Hippocampal formation (tissue), 2 donors: Measurements from ENCODE around the gene RHEBL1.

ENCODE experiments used
- DNase-seq, 2 donors: peaks; one replicate each; lab custom pipeline; 2025; lab: John Stamatoyannopoulos, UW

The RHEBL1 gene

GRCh38 chr12:49069507-49070346 is at the start of gene RHEBL1:
TSS of gene RHEBL1 (minus strand) at chr12:49069979. CDS start at chr12:49069785, 194 bp downstream.
- DNase-seq, result peak; percentile 95

GRCh38 chr12:49111206-49111605 is 41.4 kb upstream of the RHEBL1 start:
- no peak for DNase-seq

- DNase-seq, result peak; percentile 97 to 99
These were observed 40.8 kb upstream of the RHEBL1 start, which contains the start of gene LMBR1L for GRCh38 chr12:49110464-49111155. TSS of gene LMBR1L (minus strand) at chr12:49110847. CDS start at chr12:49110555, 292 bp downstream.

- DNase-seq, result no peak
These were observed 40.1 kb upstream of the RHEBL1 start for GRCh38 chr12:49109641-49110463.

- DNase-seq, result no peak
These were observed 39.2 kb upstream of the RHEBL1 start for GRCh38 chr12:49108958-49109404.

GRCh38 chr12:49105504-49106084 is 35.8 kb upstream of the RHEBL1 start:
- no peak for DNase-seq

- DNase-seq, result no peak
These were observed 35.0 kb upstream of the RHEBL1 start for GRCh38 chr12:49104822-49105221.

- no peak for DNase-seq
These were observed 30.6 kb upstream of the RHEBL1 start for GRCh38 chr12:49100380-49100779.

- no peak for DNase-seq
These were observed 28.9 kb upstream of the RHEBL1 start for GRCh38 chr12:49098703-49099102.

GRCh38 chr12:49098035-49098451 is 28.3 kb upstream of the RHEBL1 start:
- DNase-seq, result peak; percentile 28 to 32

- DNase-seq, result no peak
These were observed 27.6 kb upstream of the RHEBL1 start for GRCh38 chr12:49097381-49097780.

- DNase-seq, result no peak
These were observed 25.2 kb upstream of the RHEBL1 start for GRCh38 chr12:49094975-49095365.

- DNase-seq, result peak in 1 of 2 donors; percentile 16
These were observed 24.6 kb upstream of the RHEBL1 start, which contains the start of gene DHH for GRCh38 chr12:49094160-49094974. TSS of gene DHH (minus strand) at chr12:49094801. CDS start at chr12:49094512, 289 bp downstream.

GRCh38 chr12:49093792-49094159 is 24.0 kb upstream of the RHEBL1 start:
- DNase-seq, result no peak

GRCh38 chr12:49092816-49093406 is 23.1 kb upstream of the RHEBL1 start:
- DNase-seq, result no peak

GRCh38 chr12:49092086-49092815 is 22.5 kb upstream of the RHEBL1 start:
- peak in 1 of 2 donors; percentile 38 for DNase-seq

- DNase-seq, result no peak
These were observed 22.0 kb upstream of the RHEBL1 start for GRCh38 chr12:49091836-49092085.

GRCh38 chr12:49091056-49091835 is 21.5 kb upstream of the RHEBL1 start:
- DNase-seq, result no peak
